PC-9 (cell line): ENCODE data around the gene SPATA16.

Source experiments
- CTCF ChIP-seq: fragments of 200-600 bp; sonication (generic); conservative IDR thresholded peaks from 2 replicates; pipeline ENCODE4 v1.6.1; 2017; ENCODE audit warnings: mixed run types, antibody characterized with exemption, mild to moderate bottlenecking, moderate library complexity
- EZH2 ChIP-seq: fragments of 200-600 bp; sonication (generic); IDR thresholded peaks from 2 replicates; pipeline ENCODE4 v1.8.0; 2017; ENCODE audit warnings: antibody characterized with exemption, low read depth

- TF ChIP-seq CTCF, result no peak
- TF ChIP-seq EZH2, result no peak
Measured at GRCh38 chr3:173098959-173099358, 42.1 kb downstream of the SPATA16 start.
